Caco-2 (cell line): Measurements from ENCODE around the gene PIP4K2C. TPM values are rescaled to one million over a fixed set of nuclear protein-coding genes. Genes with fewer than 3 reads are reported as not detected.

ENCODE experiments used
- BruUV-seq: library from RNA; stranded (reverse); fragments of 400-500 nt; replicated peaks from 2 replicates; lab custom pipeline; 2021; lab: Mats Ljungman, UMichigan
- CTCF ChIA-PET: fragments of 300-600 bp; sonication (Branson Sonifier 250); formaldehyde crosslinking; loops from one replicate; lab custom pipeline; 2022; ENCODE audit warnings: antibody characterized with exemption; lab: Charles Lee
- POLR2A ChIA-PET: fragments of 300-600 bp; sonication (Branson Sonifier 250); formaldehyde crosslinking; loops from one replicate; lab custom pipeline; 2022; ENCODE audit warnings: antibody characterized with exemption; lab: Charles Lee
- DNase-seq, 2 experiments: peaks; one replicate each; pipeline versions ENCODE4 v3.0.0 to v3.0.0-alpha.2; 2020 to 2022
- H3K27me3 ChIP-seq: replicated peaks from 2 replicates; pipeline ENCODE4 v1.6.0; 2011; ENCODE audit warnings: low read length; ENCODE audit not compliant: control insufficient read depth, insufficient read depth
- H3K36me3 ChIP-seq: 2 replicates; pipeline ENCODE4 v1.5.1; 2011; ENCODE audit warnings: low read length; ENCODE audit not compliant: control insufficient read depth, insufficient read depth
- H3K4me1 ChIP-seq: fragments of 250-450 bp; sonication (Bioruptor Pico); 2 replicates; pipeline ENCODE4 v1.5.1; 2020; ENCODE audit warnings: mild to moderate bottlenecking
- H3K4me3 ChIP-seq: 2 replicates; pipeline ENCODE4 v1.5.1; 2011; ENCODE audit warnings: low read depth, mild to moderate bottlenecking, control low read depth, low read length
- H3K9me3 ChIP-seq: fragments of 250-450 bp; sonication (Bioruptor Pico); 2 replicates; pipeline ENCODE4 v1.5.1; 2020; ENCODE audit warnings: mild to moderate bottlenecking, moderate library complexity
- H3K27ac Mint-ChIP-seq: one replicate; pipeline ENCODE4 v1.8.0; 2022; ENCODE audit warnings: mixed read lengths; ENCODE audit not compliant: unreplicated experiment
- H3K27me3 Mint-ChIP-seq: one replicate; pipeline ENCODE4 v1.8.0; 2022; ENCODE audit warnings: mixed read lengths; ENCODE audit not compliant: insufficient read depth, unreplicated experiment
- H3K36me3 Mint-ChIP-seq: one replicate; pipeline ENCODE4 v1.8.0; 2022; ENCODE audit warnings: mild to moderate bottlenecking, mixed read lengths; ENCODE audit not compliant: insufficient read depth, unreplicated experiment
- H3K4me1 Mint-ChIP-seq: one replicate; pipeline ENCODE4 v1.8.0; 2022; ENCODE audit warnings: low read depth, mixed read lengths; ENCODE audit not compliant: unreplicated experiment
- H3K4me3 Mint-ChIP-seq: one replicate; pipeline ENCODE4 v1.8.0; 2022; ENCODE audit warnings: mild to moderate bottlenecking, moderate library complexity, mixed read lengths; ENCODE audit not compliant: unreplicated experiment
- H3K9me3 Mint-ChIP-seq: one replicate; pipeline ENCODE4 v1.8.0; 2022; ENCODE audit warnings: mixed read lengths; ENCODE audit not compliant: unreplicated experiment
- intact Hi-C: fragments of 100-400 bp; cut with micrococcal nuclease; formaldehyde crosslinking; loops from one replicate; pipeline ENCODE4 v1.10.0; 2022; ENCODE audit not compliant: unreplicated experiment
- total RNA-seq: library from RNA; stranded (reverse); gene quantifications from 2 replicates; pipeline ENCODE4 v1.2.3, GENCODE V29; 2022
- TF ChIP-seq, protein P1 (sequence below), 2 experiments: fragments of 200-600 bp in 1 of 2; IDR thresholded peaks; 1 replicate in 1 of 2; 2 replicates in 1 of 2; pipeline versions ENCODE4 v1.5.1 to v1.8.0; 2011 to 2022; ENCODE audit warnings: antibody characterized with exemption in 1 of 2, control low read depth in 1 of 2, inconsistent platforms in 1 of 2, low read depth in 1 of 2, low read length in 1 of 2, mild to moderate bottlenecking in 1 of 2, moderate library complexity in 1 of 2; ENCODE audit not compliant: insufficient read depth in 1 of 2, severe bottlenecking in 1 of 2, unreplicated experiment in 1 of 2

PIP4K2C gene
- total RNA-seq, 1 experiment from 2014 or later: 48.0 TPM

- DNase-seq: no peak
- CTCF ChIA-PET: no interaction called here
- BruUV-seq: no TSS peak
- intact Hi-C loops: no loop called here
- POLR2A ChIA-PET: no interaction called here
- peaks cover 31% of the 10 kb centered on the region for H3K27me3 Mint-ChIP-seq
- H3K4me1 ChIP-seq: 0 out of 2 replicates have a peak, but pooled peaks cover 4% of the 10 kb centered on the region
- H3K9me3 Mint-ChIP-seq: no peaks in the 10 kb centered on the region
- H3K4me1 Mint-ChIP-seq: peaks cover 3% of the 10 kb centered on the region
- no peak overlapping the region for H3K27ac Mint-ChIP-seq
- H3K4me3 Mint-ChIP-seq: peak overlapping the region; percentile 64
- H3K9me3 ChIP-seq: no peaks in the 10 kb centered on the region
- no peak overlapping the region for H3K4me3 ChIP-seq
- H3K36me3 ChIP-seq: 0 out of 2 replicates have a peak, but pooled peaks cover under 1% of the 10 kb centered on the region
- TF ChIP-seq, protein P1, sequence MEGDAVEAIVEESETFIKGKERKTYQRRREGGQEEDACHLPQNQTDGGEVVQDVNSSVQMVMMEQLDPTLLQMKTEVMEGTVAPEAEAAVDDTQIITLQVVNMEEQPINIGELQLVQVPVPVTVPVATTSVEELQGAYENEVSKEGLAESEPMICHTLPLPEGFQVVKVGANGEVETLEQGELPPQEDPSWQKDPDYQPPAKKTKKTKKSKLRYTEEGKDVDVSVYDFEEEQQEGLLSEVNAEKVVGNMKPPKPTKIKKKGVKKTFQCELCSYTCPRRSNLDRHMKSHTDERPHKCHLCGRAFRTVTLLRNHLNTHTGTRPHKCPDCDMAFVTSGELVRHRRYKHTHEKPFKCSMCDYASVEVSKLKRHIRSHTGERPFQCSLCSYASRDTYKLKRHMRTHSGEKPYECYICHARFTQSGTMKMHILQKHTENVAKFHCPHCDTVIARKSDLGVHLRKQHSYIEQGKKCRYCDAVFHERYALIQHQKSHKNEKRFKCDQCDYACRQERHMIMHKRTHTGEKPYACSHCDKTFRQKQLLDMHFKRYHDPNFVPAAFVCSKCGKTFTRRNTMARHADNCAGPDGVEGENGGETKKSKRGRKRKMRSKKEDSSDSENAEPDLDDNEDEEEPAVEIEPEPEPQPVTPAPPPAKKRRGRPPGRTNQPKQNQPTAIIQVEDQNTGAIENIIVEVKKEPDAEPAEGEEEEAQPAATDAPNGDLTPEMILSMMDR (IDR thresholded peaks at IDR 0.05; ENCODE audit: insufficient read depth in 1 of 2, low read depth in 1 of 2, low read length in 1 of 2, severe bottlenecking in 1 of 2, unreplicated experiment in 1 of 2): no peak
- peaks cover 15% of the 10 kb centered on the region for H3K36me3 Mint-ChIP-seq
- H3K27me3 ChIP-seq: peaks cover 3% of the 10 kb centered on the region
Measured at GRCh38 chr12:57550641-57551549, 40.1 kb upstream of the PIP4K2C start.

DNA sequence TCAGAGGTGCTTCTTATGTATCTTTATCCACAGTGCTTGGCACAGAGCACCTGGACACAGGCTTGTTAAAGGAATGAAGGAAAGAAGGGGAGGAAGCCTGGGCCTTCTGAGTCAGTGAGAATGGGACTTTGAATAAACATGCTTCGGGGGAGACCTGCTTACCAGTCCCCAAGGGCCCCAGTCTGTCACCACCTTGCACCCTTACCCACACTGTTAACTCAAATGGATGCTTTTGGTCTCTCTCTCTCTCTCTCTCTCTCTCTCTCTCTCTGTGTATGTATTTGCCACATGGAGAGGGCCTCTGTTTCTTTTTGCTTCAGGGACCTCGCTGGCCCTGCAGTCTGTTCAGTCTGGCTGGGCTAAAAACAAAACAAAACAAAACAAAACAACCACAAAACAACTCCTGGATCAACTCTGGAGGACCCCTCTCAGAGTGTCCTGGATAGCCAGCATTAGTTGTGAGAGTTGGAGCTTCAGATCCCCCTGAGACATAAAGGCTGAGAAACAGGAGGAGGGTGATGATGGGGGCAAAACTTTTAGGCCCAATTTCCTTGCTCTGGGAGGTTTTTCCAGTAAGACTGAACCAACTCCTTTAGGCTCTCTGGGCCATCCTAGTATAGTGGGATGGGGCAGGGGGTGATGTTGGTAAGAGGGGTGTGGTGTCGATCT is 39.2 kb upstream of the PIP4K2C start:
- no TSS peak for BruUV-seq
- Histone ChIP-seq H3K4me3 (no peak overlapping the region), H3K9me3 (no peaks in the 10 kb centered on the region), H3K27me3 (peaks cover 3% of the 10 kb centered on the region), H3K36me3 (no peaks in the 10 kb centered on the region), H3K4me1 (no peaks in the 10 kb centered on the region)
- Mint-ChIP-seq H3K4me3 (no peak overlapping the region), H3K36me3 (peaks cover 10% of the 10 kb centered on the region), H3K4me1 (no peaks in the 10 kb centered on the region), H3K27me3 (peaks cover 31% of the 10 kb centered on the region), H3K9me3 (no peaks in the 10 kb centered on the region), H3K27ac (no peak overlapping the region)
- DNase-seq: no peak
- CTCF ChIA-PET: no interaction called here
- intact Hi-C loops: no loop called here
- TF ChIP-seq, protein P1 (IDR thresholded peaks at IDR 0.05; ENCODE audit: insufficient read depth in 1 of 2, low read depth in 1 of 2, low read length in 1 of 2, severe bottlenecking in 1 of 2, unreplicated experiment in 1 of 2): no peak
- POLR2A ChIA-PET: no interaction called here

DNA sequence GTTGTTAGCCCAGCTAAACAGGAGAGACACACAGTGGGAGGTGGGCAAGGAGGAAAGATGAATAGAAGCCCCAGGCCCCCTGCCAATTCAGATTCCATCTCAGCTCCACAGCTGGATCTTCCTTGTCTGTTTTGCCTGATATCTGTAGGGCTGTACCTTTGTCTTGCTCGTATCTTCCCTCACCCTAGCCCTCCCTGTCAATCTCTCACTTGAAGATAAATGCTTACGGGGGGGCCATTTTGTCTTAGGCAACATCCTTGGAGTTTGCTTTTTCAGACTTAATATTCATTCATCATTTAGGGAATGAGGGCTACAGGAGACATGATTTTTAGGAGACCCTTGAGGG is 38.7 kb upstream of the PIP4K2C start:
- TF ChIP-seq, protein P1 (IDR thresholded peaks at IDR 0.05; ENCODE audit: insufficient read depth in 1 of 2, low read depth in 1 of 2, low read length in 1 of 2, severe bottlenecking in 1 of 2, unreplicated experiment in 1 of 2): no peak
- no peak for DNase-seq
- Histone ChIP-seq H3K4me3 (no peak overlapping the region), H3K4me1 (no peaks in the 10 kb centered on the region), H3K36me3 (no peaks in the 10 kb centered on the region), H3K9me3 (no peaks in the 10 kb centered on the region), H3K27me3 (peaks cover 3% of the 10 kb centered on the region)
- Mint-ChIP-seq H3K27me3 (peaks cover 29% of the 10 kb centered on the region), H3K4me3 (no peak overlapping the region), H3K27ac (no peak overlapping the region), H3K4me1 (no peaks in the 10 kb centered on the region), H3K36me3 (peaks cover 6% of the 10 kb centered on the region), H3K9me3 (no peaks in the 10 kb centered on the region)
- intact Hi-C loops: no loop called here
- ChIA-PET POLR2A (no interaction called here), CTCF (no interaction called here)
- BruUV-seq: no TSS peak
